SU-DHL-6 (cell line): Measurements from ENCODE around the gene LTBP2.

ENCODE experiments used
- H2AFZ ChIP-seq: fragments of 200-600 bp; sonication (generic); 2 replicates; pipeline ENCODE4 v1.6.1; 2014; ENCODE audit warnings: low read depth, mild to moderate bottlenecking, moderate library complexity, mixed read lengths, antibody characterized with exemption, low read length; ENCODE audit not compliant: severe bottlenecking
- H3F3A ChIP-seq: fragments of 200-600 bp; shearing (Covaris generic); 2 replicates; pipeline ENCODE4 v1.6.0; 2016; ENCODE audit warnings: antibody characterized with exemption, mild to moderate bottlenecking; ENCODE audit not compliant: insufficient read depth
- H3K27ac ChIP-seq: fragments of 200-600 bp; sonication (generic); 2 replicates; pipeline ENCODE4 v1.5.1; 2016; ENCODE audit warnings: low read depth, mild to moderate bottlenecking, low read length, moderate library complexity, mixed read lengths
- H3K27me3 ChIP-seq: fragments of 200-600 bp; sonication (generic), shearing (Covaris generic); 2 replicates; pipeline ENCODE4 v1.6.0; 2014; ENCODE audit warnings: mild to moderate bottlenecking, low read length
- H3K36me3 ChIP-seq: fragments of 200-600 bp; sonication (generic); 2 replicates; pipeline ENCODE4 v1.6.1; 2014; ENCODE audit warnings: mild to moderate bottlenecking, low read length, mixed read lengths
- H3K4me2 ChIP-seq: fragments of 300-600, 200-600 bp; shearing (Covaris generic), sonication (generic); 2 replicates; pipeline ENCODE4 v1.6.0; 2014; ENCODE audit warnings: low read length, low read depth, mild to moderate bottlenecking; ENCODE audit not compliant: poor library complexity, severe bottlenecking
- H3K4me3 ChIP-seq: fragments of 200-600 bp; sonication (generic); 2 replicates; pipeline ENCODE4 v1.5.1; 2014; ENCODE audit warnings: antibody characterized with exemption, low read length, mild to moderate bottlenecking, mixed read lengths; ENCODE audit not compliant: insufficient read depth, poor library complexity, severe bottlenecking
- H3K79me2 ChIP-seq: fragments of 200-600 bp; sonication (generic); 2 replicates; pipeline ENCODE4 v1.6.1; 2014; ENCODE audit warnings: mild to moderate bottlenecking, low read length, moderate library complexity; ENCODE audit not compliant: insufficient read depth
- H3K9ac ChIP-seq: fragments of 200-600 bp; sonication (generic); 2 replicates; pipeline ENCODE4 v1.7.0; 2014; ENCODE audit warnings: mild to moderate bottlenecking, low read length
- H3K9me2 ChIP-seq: fragments of 200-600 bp; sonication (generic); replicated peaks from 2 replicates; pipeline ENCODE4 v1.6.1; 2014; ENCODE audit warnings: low read length; ENCODE audit not compliant: insufficient read depth
- H3K9me3 ChIP-seq: fragments of 200-600 bp; sonication (generic); 2 replicates; pipeline ENCODE4 v1.6.1; 2014; ENCODE audit warnings: low read length, mixed read lengths; ENCODE audit not compliant: insufficient read depth
- H4K20me1 ChIP-seq: fragments of 200-600 bp; sonication (generic); 2 replicates; pipeline ENCODE4 v1.6.1; 2014; ENCODE audit warnings: low read depth, mild to moderate bottlenecking, antibody characterized with exemption, low read length, moderate library complexity, mixed read lengths
- EZH2phosphoT487 ChIP-seq: fragments of 200-600 bp; sonication (generic), shearing (Covaris generic); conservative IDR thresholded peaks from 2 replicates; pipeline ENCODE4 v1.6.1; 2018; ENCODE audit warnings: mild to moderate bottlenecking, antibody characterized with exemption, low read length, moderate library complexity, mixed read lengths
- TF ChIP-seq, protein P1 (sequence below): fragments of 200-600 bp; sonication (generic); IDR thresholded peaks from one replicate; pipeline ENCODE4 v1.5.1; 2017; ENCODE audit warnings: antibody characterized with exemption, mild to moderate bottlenecking, low read length, moderate library complexity; ENCODE audit not compliant: insufficient read depth, poor library complexity, severe bottlenecking

Gene LTBP2

DNA sequence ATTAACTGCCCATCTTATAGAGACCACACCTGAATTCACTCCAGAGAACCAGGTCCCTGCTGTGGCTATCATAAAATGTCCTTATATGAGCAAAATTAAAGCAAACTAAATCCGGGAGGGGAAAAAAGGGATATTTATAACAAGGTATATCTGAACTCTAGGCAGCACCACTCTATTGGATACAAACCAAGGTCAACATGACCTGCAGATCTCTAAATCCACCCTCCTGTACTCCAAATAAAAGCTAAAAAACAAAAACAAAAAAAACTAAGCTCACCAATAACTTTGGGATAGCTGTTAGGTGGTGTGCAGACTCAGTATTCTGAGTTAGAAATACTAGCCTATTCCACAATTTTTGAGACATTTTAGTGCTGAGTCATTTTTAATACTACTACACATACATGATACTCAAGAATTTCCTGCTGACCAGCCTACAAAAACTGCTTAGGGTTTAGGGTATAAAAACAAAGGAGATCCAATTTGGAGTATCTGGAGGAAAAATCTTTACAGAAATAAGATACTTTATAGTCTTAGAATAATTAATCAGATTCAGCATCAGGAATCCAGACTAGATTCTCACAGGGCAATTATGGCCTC is 46.6 kb upstream of the LTBP2 start:
- Histone ChIP-seq H3K4me2 (no peak overlapping the region), H3K27ac (no peak overlapping the region), H3K9ac (no peak overlapping the region), H3K27me3 (no peaks in the 10 kb centered on the region), H3K9me3 (no peaks in the 10 kb centered on the region), H3K4me3 (no peak overlapping the region), H3K79me2 (no peaks in the 10 kb centered on the region), H3K36me3 (0 out of 2 replicates have a peak, but pooled peaks cover 2% of the 10 kb centered on the region), H3K9me2 (no peaks in the 10 kb centered on the region), H2AFZ (no peak overlapping the region), H4K20me1 (no peaks in the 10 kb centered on the region), H3F3A (no peaks in the 10 kb centered on the region)
- TF ChIP-seq, protein P1, sequence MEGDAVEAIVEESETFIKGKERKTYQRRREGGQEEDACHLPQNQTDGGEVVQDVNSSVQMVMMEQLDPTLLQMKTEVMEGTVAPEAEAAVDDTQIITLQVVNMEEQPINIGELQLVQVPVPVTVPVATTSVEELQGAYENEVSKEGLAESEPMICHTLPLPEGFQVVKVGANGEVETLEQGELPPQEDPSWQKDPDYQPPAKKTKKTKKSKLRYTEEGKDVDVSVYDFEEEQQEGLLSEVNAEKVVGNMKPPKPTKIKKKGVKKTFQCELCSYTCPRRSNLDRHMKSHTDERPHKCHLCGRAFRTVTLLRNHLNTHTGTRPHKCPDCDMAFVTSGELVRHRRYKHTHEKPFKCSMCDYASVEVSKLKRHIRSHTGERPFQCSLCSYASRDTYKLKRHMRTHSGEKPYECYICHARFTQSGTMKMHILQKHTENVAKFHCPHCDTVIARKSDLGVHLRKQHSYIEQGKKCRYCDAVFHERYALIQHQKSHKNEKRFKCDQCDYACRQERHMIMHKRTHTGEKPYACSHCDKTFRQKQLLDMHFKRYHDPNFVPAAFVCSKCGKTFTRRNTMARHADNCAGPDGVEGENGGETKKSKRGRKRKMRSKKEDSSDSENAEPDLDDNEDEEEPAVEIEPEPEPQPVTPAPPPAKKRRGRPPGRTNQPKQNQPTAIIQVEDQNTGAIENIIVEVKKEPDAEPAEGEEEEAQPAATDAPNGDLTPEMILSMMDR = no peak
- TF ChIP-seq EZH2phosphoT487 = no peak

DNA sequence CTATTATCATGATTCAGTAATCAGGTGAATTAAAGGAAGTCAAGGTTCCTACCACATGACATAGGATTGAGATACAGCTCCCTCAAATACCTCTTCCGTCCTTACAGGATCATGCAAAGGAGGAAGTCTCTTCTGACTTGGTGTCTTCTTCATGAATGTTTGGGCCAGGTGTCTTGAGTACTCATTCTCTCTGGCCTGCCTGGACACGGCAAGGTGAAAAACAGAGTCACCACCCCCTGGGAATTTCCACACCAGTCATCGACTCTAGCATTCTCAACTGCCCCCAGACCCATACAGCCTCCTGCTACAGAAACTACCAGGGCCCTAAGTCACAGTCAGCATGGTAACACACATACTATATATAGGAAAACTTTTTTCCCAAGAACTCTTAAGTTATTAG is 44.9 kb upstream of the LTBP2 start:
- TF ChIP-seq EZH2phosphoT487 = no peak
- TF ChIP-seq, protein P1 = no peak
- Histone ChIP-seq H3K27ac (no peak overlapping the region), H3K4me2 (no peak overlapping the region), H3K9ac (no peak overlapping the region), H2AFZ (no peak overlapping the region), H3K27me3 (no peaks in the 10 kb centered on the region), H3K9me3 (no peaks in the 10 kb centered on the region), H3K79me2 (no peaks in the 10 kb centered on the region), H3F3A (no peaks in the 10 kb centered on the region), H3K4me3 (no peak overlapping the region), H4K20me1 (no peaks in the 10 kb centered on the region), H3K36me3 (no peaks in the 10 kb centered on the region), H3K9me2 (no peaks in the 10 kb centered on the region)

DNA sequence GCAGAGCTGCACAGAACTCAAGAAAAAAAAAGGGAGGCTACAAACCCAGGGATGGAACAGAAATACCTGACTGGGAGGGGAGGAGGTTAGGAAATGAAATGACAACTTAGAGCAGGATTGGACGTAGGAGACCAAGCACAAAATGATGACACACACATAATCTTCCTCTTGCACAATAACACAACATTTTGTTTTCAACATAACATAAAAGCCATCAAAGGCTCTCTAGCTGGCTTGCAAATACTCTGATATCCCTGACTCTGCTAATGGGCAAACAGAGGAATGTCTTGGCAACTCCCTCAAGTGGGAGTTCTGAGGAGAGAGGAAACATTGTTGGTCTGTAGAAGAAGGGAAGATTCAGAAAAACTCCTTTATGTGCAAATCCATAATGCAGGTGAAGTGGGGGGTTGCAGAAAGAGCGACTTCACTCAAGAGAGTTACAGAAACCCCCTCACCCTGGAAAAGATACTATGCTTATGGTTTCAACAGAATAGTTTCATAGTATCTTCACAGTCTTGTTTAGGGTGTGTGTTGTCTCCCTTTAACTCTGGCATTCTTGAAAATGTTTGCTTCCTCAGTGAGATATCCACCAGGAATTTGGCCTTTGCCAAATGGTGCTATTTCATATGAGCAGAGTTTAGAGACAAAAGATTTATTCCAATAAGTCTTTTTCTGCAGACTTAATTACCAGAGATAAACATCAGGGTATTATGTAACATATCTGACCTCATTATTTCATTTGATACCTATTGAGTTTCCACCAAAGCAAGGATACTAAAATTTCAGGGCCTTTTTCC is 43.8 kb upstream of the LTBP2 start:
- Histone ChIP-seq H4K20me1 (no peaks in the 10 kb centered on the region), H3K27ac (no peak overlapping the region), H3K9ac (no peak overlapping the region), H3K27me3 (no peaks in the 10 kb centered on the region), H3F3A (no peaks in the 10 kb centered on the region), H3K79me2 (no peaks in the 10 kb centered on the region), H3K36me3 (no peaks in the 10 kb centered on the region), H3K4me3 (no peak overlapping the region), H3K9me2 (no peaks in the 10 kb centered on the region), H3K4me2 (no peak overlapping the region), H3K9me3 (no peaks in the 10 kb centered on the region), H2AFZ (no peak overlapping the region)
- TF ChIP-seq, protein P1 = no peak
